ENCODE measurements around the gene BCAS3. TPM values are rescaled to one million over a fixed set of nuclear protein-coding genes. Genes with fewer than 3 reads are reported as not detected.

BCAS3 gene
- total RNA-seq, 1 donor from 2014 or later: 29.6 TPM

DNA sequence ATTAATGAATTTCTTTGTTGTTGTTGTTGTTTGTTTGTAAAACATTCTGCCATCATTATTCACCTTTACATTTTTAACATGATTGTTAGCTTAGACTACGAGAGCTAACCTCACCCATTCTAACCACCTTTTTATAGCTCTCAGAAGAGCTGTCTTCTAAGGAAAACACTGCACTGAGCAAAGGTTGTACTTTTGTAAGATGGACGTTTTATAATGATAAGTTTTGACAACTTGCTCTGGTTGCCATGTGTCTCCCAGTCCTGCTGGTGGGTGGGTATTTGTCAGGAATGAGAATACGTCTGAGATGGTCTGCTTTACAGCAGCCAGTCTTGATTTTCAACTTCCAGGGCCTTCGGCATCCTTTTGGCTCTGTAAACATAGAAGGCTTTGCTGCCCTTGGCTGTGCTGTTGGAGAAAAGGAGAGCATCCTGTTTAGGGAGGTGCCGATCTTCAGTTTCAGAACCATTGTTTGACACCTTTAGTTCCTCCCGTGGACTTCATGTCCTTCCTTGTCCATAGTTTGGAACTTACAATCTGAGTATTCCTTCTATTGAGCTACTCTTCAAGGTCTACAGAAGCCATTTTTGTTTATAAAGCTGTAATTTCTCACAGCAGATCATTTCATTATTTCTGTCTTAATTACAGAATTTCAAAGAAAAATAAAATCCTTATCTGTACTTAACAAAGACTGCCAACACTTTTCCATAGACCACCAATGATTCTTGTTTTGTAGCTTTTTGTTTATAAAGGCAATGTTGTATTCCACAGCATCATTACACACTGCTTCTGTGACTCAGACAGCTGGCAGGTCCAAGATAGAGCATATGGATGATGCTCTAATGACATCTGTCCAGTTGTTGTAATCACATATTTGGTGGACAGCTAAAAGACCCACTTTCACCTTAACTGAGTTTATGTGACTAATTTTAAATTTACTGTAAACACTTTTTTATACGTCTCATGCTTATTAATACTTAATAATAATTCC, 451.9 kb downstream of the BCAS3 start:
- no peaks in the 10 kb centered on the region for H3K36me3 ChIP-seq
- ATAC-seq: no peak
- H3K27me3 ChIP-seq (ENCODE audit: low read depth): no peaks in the 10 kb centered on the region
- H3K4me3 ChIP-seq: no peak overlapping the region
- H3K4me1 ChIP-seq: peaks cover 19% of the 10 kb centered on the region
- H3K27ac ChIP-seq: peak overlapping the region; percentile 63
- intact Hi-C loops (cut with DNase I): no loop called here
- DNase-seq: no peak
- TF ChIP-seq, protein P1, sequence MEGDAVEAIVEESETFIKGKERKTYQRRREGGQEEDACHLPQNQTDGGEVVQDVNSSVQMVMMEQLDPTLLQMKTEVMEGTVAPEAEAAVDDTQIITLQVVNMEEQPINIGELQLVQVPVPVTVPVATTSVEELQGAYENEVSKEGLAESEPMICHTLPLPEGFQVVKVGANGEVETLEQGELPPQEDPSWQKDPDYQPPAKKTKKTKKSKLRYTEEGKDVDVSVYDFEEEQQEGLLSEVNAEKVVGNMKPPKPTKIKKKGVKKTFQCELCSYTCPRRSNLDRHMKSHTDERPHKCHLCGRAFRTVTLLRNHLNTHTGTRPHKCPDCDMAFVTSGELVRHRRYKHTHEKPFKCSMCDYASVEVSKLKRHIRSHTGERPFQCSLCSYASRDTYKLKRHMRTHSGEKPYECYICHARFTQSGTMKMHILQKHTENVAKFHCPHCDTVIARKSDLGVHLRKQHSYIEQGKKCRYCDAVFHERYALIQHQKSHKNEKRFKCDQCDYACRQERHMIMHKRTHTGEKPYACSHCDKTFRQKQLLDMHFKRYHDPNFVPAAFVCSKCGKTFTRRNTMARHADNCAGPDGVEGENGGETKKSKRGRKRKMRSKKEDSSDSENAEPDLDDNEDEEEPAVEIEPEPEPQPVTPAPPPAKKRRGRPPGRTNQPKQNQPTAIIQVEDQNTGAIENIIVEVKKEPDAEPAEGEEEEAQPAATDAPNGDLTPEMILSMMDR (IDR thresholded peaks at IDR 0.05): no peak
- no peaks in the 10 kb centered on the region for H3K9me3 ChIP-seq

GRCh38 chr17:61130330-61130729, 452.7 kb downstream of the BCAS3 start:
- Histone ChIP-seq H3K4me1 (peaks cover 19% of the 10 kb centered on the region), H3K4me3 (no peak overlapping the region), H3K27me3 (ENCODE audit: low read depth) (no peaks in the 10 kb centered on the region), H3K9me3 (no peaks in the 10 kb centered on the region), H3K27ac (peak overlapping the region; percentile 5), H3K36me3 (no peaks in the 10 kb centered on the region)
- intact Hi-C loops (cut with DNase I): no loop called here
- TF ChIP-seq, protein P1 (IDR thresholded peaks at IDR 0.05): no peak
- no peak for DNase-seq
- no peak for ATAC-seq

DNA sequence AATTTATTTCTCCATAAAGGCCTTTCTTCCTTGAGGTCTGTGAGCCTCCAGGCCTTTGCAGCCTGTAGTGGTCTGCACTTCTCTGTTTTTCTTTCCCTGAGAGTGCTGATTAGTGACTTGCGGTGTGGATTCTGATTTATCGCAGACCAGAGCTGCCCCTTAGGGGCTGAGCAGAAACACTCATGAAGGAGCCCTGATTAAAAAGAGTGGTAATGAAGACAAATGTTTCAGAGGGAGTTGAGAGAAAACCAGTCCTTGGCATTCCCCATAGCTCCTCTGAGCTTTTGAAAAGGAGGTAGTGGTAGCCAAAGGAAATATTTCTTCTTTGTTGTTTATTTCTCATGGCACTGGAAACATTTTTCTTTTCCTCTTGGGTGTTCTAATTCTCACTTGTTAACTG, 453.9 kb downstream of the BCAS3 start:
- DNase-seq (no peak), ATAC-seq (no peak)
- TF ChIP-seq, protein P1 (IDR thresholded peaks at IDR 0.05): no peak
- Histone ChIP-seq H3K36me3 (no peaks in the 10 kb centered on the region), H3K9me3 (no peaks in the 10 kb centered on the region), H3K4me1 (peaks cover 19% of the 10 kb centered on the region), H3K27me3 (ENCODE audit: low read depth) (no peaks in the 10 kb centered on the region), H3K4me3 (no peak overlapping the region), H3K27ac (peak overlapping the region; percentile 37)
- intact Hi-C loops (cut with DNase I): no loop called here

DNA sequence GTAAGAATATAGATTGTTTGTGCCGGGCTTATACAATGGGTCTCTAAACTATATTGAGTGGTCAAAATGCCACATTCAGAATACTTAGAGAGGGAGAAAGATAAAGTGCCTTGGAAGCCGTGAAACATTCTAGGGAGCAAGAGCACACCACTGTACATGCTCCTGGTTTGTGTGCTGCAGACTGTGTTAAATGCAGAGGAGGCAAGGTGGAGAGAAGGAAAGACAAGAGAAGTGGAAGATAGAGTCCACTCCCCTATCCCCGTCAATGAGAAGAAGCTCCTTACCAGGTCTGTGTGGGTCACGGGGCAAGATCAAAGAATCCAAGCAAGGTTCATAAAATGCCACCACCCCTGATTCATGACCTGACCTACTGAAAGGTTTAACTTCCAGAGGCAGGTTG, 454.9 kb downstream of the BCAS3 start:
- H3K27ac ChIP-seq: peak overlapping the region; percentile 7
- H3K9me3 ChIP-seq: no peaks in the 10 kb centered on the region
- TF ChIP-seq, protein P1 (IDR thresholded peaks at IDR 0.05): no peak
- no peaks in the 10 kb centered on the region for H3K27me3 ChIP-seq (ENCODE audit: low read depth)
- ATAC-seq: no peak
- H3K4me1 ChIP-seq: peaks cover 19% of the 10 kb centered on the region
- no peak overlapping the region for H3K4me3 ChIP-seq
- no peaks in the 10 kb centered on the region for H3K36me3 ChIP-seq
- intact Hi-C loops (cut with DNase I): no loop called here
- DNase-seq: no peak

GRCh38 chr17:61133853-61134252, 456.2 kb downstream of the BCAS3 start:
- Histone ChIP-seq H3K27ac (peak overlapping the region; percentile 75), H3K4me1 (peaks cover 15% of the 10 kb centered on the region), H3K4me3 (peak overlapping the region; percentile 39), H3K36me3 (no peaks in the 10 kb centered on the region), H3K27me3 (ENCODE audit: low read depth) (no peaks in the 10 kb centered on the region), H3K9me3 (no peaks in the 10 kb centered on the region)
- intact Hi-C loops (cut with DNase I): no loop called here
- ATAC-seq (no peak), DNase-seq (no peak)
- TF ChIP-seq, protein P1 (IDR thresholded peaks at IDR 0.05): no peak
